Prostate gland (tissue), 2 donors: ENCODE measurements around the gene TTLL6.

ENCODE experiments used
- POLR2A ChIP-seq: fragments of 450-650 bp; IDR thresholded peaks from one replicate; pipeline ENCODE4 v1.6.1; 2016; ENCODE audit warnings: antibody characterized with exemption, mild to moderate bottlenecking
- TF ChIP-seq, protein P1 (sequence below), 4 experiments: fragments of 200-600 bp in 2 of 4; fragments of 450-650 bp in 2 of 4; sonication (generic) in 2 of 4; IDR thresholded peaks; 1 replicate in 3 of 4; 2 replicates in 1 of 4; pipeline ENCODE4 v1.5.1; 2016 to 2019; ENCODE audit warnings: antibody characterized with exemption in 4 of 4, mild to moderate bottlenecking in 2 of 4, moderate library complexity in 2 of 4

DNA sequence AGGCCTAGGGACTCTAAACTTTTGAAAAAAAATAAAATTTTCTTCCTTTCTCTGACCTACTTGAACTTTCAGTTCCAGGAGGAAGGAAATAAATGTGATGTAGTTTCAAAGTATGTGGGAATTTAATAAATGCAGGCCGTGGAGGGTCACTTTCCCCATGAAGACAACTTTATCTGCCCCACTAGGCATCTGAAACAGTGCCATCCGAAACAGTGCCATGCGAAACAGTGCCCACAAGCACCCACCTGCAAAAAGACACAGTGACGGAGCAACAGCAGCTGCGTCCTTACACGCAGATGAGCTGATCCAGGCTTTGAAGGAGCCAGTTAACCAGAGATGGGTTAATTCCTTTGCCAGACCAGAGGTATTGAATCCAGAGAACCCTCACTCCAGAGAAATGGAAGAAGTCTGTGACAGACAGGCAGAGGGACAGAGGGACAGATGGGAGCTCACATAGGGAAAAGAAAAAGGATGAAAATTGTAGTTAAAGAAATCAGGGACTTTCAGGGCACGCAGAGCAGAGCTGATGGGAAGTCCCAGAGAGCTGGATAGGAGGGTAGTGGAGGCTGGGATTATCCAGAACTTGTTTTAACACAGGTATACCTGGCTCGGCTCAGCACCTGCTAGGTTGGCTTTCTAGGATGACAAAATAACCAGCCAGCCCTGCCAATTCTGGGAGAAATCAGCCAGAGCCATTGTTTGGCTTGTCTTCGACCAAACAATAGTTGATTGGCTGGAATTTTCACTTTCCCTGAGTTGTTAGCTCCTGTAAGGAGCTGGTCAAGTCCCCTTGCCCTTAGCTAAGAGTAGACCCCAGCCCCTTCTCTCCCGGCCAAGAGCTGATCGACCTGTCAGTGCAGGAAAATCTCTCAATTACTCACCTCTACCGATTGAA lies 71.4 kb downstream of the TTLL6 start:
- TF ChIP-seq, protein P1, sequence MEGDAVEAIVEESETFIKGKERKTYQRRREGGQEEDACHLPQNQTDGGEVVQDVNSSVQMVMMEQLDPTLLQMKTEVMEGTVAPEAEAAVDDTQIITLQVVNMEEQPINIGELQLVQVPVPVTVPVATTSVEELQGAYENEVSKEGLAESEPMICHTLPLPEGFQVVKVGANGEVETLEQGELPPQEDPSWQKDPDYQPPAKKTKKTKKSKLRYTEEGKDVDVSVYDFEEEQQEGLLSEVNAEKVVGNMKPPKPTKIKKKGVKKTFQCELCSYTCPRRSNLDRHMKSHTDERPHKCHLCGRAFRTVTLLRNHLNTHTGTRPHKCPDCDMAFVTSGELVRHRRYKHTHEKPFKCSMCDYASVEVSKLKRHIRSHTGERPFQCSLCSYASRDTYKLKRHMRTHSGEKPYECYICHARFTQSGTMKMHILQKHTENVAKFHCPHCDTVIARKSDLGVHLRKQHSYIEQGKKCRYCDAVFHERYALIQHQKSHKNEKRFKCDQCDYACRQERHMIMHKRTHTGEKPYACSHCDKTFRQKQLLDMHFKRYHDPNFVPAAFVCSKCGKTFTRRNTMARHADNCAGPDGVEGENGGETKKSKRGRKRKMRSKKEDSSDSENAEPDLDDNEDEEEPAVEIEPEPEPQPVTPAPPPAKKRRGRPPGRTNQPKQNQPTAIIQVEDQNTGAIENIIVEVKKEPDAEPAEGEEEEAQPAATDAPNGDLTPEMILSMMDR (IDR thresholded peaks at IDR 0.05), result no peak
- no peak for TF ChIP-seq POLR2A
